Activated CD4-positive, alpha-beta T cell treated with anti-CD3 and anti-CD28 coated beads for 24 hours (primary cell): ENCODE data around the gene FBXL13.
"Not testable (repeated sequence)": the region's sequence is repeated elsewhere in the genome, so short reads cannot be mapped to it uniquely, and the experiment has no call there.

ENCODE experiments used
- DNase-seq, 2 donors: peaks; one replicate each; pipeline ENCODE4 v3.0.0-alpha.2; 2020; ENCODE audit warnings: low read depth in 2 of 2

FBXL13 gene

DNA sequence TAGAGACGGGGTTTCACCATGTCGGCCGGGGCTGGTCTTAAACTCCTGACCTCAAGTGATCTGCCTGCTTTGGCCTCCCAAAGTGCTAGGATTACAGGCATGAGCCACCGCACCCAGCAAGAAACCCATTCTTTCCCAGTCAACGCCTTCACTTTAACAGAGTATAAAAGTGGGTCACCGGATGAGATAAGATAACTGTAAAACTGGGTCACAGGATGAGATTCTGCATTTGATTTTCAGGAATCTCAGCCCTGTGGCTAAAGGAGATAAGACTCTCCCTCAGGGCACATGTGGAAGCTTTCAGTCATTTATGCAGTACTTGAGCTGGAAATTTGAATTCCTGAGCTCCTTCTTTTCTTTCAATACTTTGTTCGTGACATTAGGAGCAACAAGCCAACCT, 91.0 kb downstream of the FBXL13 start:
- DNase-seq: no peak

DNA sequence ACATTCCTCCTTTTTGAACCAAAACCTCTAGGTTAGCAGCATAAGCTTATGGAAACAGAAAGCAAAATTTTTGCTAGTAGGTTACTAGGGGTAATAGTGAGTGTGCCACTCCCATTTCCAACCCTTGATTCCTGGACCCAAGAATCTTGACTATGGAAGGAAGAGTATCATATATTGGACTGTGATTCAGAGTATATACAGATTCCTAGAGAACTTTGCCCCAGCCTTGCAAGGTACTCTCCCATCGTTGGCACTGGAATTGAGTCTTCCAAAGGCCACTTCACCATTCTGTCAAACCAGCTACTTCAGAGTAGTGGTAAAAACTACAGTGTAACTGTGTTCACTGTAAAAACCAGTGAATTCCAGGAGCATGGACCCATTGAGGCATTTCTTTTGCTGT, 92.4 kb downstream of the FBXL13 start:
- DNase-seq: no peak

DNA sequence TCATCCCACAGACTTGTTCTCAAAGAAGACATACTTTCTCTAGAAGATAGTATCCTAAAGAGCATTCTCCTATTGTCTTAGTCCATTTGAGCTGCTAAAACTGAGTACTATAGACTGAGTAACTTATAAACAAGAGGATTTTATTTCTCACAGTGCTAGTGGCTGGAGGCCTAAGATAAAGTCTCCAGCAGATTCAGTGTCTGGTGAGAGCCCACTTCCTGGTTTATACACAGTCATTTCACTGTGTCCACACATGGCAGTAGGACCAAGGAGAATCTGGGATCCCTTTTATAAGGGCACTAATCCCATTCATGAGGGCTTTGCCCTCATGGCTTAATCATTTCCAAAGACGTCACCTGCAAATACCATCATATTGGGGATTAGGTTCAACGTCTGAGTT, 93.1 kb downstream of the FBXL13 start:
- no peak for DNase-seq

DNA sequence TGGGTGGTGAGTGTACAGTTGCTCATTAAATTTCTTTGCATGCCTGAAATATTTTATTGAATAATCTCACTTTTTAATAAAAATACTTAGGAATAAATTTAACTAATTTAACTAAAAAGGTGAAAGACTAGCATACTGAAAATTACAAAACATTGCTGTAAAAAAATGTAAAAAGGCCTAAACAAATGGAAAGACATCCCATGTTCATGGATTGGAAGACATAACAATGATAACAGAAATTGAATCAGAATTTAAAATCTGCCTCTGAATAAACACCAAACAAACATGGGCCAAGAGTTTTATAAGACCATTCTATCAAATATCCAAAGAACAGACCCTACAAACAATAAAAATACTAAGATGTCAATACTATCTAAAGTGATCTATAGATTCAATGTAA, 94.9 kb downstream of the FBXL13 start:
- DNase-seq: no peak

DNA sequence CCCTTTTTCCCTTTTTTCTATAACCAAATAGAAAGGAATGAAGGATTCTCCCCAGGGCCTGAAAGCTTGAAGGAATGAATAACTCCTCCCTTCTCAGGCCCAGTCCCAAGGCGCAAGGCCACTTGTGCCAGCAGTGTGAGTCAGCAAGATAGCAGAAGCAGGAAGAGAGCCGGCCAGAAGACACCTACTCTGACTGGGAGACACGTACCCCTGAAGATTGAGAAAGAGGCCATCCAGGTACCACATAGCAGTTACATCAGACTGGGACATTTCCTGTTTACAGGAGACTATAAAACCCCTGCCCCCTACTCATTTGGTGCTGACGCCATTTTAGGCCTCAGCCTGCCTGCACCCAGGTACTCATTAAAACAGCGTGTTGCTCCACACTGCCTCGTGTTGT, 96.3 kb downstream of the FBXL13 start:
- DNase-seq: no peak

DNA sequence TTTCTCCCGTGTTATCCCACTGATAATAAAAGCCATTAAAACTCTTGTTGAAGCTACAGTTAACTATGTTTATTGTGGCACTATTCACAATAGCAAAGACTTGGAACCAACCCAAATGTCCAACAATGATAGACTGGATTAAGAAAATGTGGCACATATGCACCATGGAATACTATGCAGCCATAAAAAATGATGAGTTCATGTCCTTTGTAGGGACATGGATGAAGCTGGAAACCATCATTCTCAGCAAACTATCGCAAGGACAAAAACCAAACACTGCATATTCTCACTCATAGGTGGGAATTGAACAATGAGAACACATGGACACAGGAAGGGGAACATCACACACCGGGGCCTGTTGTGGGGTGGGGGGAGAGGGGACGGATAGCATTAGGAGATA, 97.0 kb downstream of the FBXL13 start:
- DNase-seq: not testable (repeated sequence)

DNA sequence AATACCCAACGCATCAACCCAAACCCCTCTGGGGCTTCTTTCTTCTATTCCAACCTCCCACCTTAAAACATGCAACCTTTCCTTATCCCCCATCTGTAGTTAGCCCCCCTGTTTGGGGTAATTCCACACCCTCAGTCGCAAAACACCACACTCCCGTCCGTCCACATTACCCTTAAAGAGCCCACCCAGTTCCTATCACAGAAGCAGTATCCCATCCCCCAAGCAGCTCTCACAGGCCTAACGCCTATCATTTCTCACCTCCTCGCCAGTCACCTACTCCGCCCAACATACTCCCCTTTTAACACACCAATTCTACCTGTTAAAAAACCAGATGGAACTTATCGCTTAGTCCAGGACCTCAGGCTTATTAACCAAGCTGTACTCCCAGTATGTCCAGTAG, 98.1 kb downstream of the FBXL13 start:
- DNase-seq: no peak

DNA sequence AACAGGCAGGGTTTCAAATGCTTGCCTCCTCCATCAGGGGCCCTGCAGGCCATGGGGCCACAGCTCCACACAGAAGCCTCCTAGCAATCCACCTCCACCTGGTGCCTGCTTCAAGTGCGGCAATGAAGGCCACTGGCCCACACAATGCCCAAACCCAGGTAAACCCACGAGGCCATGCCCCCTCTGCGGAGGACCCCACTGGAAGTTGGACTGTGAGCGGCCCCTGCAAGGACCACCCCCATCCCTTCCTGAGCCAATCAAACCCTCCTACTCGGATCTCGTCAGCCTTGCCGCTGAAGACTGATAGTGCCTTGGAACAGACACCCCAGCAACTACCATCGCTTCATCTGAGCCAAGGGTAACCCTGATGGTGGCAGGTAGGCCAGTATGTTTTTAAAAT, 98.7 kb downstream of the FBXL13 start:
- no peak for DNase-seq

DNA sequence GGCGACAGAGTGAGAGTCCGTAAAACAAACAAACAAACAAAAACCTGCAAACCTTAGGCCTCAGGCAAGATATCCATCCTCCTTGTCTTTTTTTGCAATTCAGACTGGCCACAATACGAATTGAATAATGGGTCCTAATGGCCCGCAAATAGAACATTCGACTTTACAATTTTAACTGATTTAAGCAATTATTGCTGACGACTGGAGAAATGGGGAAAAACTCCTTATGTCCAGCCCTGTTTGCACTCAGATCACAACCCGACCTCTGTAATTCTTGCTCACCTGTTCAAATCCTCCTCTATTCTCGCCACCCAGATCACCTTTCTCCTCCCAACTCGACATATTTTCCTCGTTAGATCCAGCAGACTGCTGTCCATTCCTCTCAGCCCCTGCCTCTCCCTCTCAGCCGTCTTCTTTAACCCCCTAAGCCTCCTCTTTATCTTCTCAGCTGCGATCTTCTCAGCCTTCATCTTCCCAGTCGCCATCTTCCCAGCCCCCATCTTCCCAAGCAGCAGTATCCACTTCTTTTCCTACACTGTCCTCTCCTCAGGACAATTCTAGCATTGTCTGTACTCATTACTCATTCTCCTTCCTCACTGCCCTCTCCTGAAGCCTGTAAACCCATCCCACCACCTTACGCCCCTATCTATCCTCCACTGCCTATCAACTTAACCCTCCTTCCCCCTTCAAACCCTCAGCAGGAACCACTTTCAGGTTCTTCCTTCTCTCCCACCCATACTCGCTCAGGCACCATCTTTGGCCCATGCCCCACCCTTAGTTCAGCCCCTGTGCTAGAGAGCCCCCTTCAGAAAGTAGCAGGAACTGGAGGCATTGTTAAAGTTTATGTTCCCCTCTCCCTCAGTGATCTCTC, 100.0 kb downstream of the FBXL13 start:
- DNase-seq: no peak

DNA sequence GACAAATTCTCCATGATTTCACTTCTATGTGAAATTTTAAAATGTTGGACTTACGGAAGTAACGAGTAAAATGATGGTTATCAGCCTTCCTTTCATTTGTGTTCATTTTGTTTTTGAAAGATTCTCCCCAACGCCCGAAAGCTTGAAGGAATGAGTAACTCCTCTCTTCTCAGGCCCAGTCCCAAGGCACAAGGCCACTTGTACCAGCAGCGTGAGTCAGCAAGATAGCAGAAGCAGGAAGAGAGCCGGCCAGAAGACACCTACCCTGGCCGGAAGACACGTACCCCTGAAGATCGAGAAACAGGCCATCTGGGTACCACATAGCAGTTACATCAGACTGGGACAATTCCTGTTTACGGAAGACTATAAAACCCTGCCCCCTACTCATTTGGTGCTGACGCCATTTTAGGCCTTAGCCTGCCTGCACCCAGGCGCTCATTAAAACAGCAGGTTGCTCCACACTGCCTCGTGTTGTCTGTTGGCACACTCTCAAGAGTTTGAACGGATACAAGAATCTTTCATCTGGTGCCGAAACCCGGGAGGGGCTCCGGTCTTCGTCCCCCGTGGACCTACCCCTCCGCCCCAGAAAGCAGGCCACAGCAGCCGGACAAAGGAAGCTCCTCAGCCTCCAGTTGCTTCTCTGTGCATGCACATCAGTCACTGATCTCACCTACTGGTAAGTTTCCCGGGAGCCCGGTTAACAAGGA, 101.3 kb downstream of the FBXL13 start:
- DNase-seq: no peak

DNA sequence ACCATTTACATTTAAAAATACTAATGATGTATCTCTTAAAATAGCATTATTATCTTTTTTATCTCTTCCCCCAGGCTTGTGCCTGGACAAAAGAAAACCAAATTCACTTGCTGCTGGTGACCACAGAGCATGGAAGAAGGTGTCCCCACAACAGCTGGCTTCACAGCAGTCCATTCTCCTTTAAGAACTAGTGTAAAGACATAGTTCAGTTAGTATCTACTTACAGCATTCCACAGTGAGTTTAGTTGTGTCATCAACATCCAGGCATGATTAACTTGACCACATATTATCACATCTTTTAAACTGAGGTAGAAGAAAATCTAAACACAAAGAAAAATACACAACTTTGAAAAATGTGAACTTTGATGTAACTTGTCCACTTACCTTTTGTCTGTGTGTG, 106.8 kb downstream of the FBXL13 start:
- no peak for DNase-seq

DNA sequence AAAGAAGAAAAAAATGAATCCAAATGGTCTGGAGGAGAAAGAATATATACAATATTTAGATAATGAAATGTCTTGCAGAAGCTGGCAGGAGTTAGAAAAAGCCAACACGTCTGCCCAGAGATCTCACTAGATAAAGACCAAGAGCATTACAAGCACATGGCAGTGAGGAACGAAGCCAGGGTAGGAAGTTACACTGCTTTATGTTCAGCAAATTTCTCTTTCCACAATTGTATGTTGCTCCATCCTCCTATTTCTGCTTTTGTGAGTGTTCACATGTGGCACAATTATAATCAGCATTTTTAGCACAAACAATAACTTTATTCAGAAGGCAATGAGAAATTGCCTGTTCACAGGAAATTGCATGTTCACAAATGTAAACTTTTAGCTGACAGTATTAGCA, 108.1 kb downstream of the FBXL13 start:
- DNase-seq: no peak

DNA sequence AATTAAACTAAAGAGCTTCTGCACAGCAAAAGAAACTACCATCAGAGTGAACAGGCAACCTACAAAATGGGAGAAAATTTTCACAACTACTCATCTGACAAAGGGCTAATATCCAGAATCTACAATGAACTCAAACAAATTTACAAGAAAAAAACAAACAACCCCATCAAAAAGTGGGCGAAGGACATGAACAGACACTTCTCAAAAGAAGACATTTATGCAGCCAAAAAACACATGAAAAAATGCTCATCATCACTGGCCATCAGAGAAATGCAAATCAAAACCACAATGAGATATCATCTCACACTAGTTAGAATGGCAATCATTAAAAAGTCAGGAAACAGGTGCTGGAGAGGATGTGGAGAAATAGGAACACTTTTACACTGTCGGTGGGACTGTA, 112.6 kb downstream of the FBXL13 start:
- DNase-seq: not testable (repeated sequence)

DNA sequence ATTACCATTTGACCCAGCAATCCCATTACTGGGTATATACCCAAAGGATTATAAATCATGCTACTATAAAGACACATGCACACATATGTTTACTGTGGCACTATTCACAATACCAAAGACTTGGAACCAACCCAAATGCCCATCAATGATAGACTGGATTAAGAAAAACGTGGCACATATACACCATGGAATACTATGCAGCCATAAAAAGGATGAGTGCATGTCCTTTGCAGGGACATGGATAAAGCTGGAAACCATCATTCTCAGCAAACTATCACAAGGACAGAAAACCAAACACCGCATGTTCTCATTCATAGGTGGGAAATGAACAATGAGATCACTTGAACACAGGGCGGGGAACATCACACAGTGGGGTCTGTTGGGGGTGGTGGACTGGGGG, 116.6 kb downstream of the FBXL13 start:
- DNase-seq: not testable (repeated sequence)

DNA sequence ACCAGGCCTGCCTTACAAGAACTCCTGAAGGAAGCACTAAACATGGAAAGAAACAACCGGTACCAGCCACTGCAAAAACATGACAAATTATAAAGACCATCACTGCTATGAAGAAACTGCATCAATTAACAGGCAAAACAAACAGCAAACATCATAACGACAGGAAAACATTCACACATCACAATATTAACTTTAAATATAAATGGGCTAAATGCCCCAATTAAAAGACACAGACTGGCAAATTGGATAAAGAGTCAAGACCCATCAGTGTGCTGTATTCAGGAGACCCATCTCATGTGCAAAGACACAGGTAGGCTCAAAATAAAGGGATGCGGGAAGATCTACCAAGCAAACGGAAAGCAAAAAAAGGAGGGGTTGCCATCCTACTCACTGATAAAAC, 120.2 kb downstream of the FBXL13 start:
- not testable (repeated sequence) for DNase-seq

DNA sequence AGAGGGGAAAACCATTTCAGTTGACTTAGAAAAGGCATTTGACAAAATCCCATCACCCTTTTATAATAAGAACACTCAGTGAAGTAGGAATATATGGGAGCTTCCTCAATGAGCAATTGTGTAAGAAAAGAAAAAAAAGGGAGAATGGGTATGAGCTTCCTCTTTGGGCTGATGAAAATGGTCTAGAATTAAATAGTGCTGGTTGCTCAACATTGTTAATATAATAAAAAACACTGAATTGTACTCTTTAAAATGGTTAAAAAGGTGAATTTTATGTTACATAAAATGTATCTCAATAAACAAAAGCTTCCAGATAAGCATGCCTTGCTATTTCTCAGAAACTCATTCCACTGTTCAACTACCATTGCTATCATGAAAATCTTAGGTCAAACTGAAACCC, 121.2 kb downstream of the FBXL13 start:
- no peak for DNase-seq

DNA sequence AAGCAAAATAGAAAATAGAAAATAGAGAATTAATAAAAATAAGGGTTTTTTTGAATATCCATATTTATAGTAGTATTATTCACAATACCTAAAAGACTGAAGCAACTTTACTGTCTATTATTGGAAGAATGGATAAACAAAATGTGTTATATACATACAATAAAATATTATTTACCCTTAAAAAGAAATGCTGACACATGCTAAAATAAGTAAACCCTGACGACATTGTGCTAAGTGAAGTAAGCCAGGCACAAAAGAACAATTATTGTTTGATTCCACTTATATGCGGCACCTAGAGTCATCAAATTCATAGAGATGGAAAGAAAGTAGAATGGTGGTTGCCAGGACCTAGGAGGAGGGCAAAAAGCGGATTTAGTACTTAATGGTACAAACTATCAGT, 122.8 kb downstream of the FBXL13 start:
- no peak for DNase-seq

DNA sequence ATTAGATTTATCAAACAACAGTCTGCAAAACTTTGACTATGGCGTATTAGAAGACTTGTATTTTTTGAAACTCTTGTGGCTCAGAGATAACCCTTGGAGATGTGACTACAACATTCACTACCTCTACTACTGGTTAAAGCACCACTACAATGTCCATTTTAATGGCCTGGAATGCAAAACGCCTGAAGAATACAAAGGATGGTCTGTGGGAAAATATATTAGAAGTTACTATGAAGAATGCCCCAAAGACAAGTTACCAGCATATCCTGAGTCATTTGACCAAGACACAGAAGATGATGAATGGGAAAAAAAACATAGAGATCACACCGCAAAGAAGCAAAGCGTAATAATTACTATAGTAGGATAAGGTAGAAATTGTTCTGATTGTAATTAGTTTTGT, 130.4 kb downstream of the FBXL13 start:
- DNase-seq: no peak

DNA sequence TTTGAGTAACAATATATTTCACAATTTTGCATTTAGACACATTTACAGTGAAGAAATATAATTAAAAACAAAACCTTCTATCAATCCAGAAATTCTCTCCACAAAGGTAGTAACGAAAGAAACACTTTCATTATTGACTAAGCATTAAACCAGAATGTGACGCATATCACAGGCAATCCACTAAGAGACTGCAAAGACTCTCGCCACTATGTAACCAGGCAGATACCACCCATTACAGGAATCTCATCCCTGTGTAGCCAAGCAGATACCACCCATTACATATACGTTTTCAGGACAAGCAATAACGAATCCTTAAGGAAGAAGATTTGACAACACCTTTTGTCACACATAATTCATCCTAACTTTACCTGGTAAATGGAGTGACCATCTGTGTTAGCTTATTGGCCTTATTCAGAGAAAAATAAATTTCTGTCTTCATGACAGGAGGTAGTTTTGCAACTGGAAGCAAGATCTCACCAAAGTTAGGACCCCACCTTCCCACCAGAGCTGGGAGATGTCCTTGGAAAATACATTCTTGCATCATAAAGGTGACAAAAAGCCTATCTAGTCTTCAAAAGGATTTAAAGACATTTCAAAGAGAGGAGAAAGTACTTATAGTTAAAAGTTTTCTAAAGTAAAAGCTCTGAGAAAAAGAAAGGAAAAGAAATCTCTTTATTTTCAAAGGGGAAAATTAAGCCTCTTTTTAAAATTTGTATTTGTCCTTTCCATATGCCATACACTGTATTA, 131.0 kb downstream of the FBXL13 start:
- DNase-seq: no peak

DNA sequence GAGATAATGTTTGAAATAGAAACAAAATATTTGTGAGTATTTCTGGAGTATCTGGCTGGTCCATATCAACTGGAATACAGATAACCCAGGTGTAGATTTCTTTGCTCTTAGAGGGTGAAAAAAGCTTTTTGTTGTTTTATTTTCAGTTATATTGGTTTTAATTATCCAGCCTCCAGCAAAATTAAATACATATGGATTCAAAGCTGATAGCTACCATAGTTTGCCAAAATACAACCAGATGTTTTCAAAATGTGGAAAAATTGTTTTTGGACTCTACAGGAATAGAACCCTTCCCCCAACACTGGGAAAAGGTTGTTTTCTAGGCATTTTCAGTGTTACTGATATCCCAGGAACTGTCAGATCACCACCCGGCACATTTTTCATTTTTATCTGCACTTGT, 131.7 kb downstream of the FBXL13 start:
- DNase-seq: no peak

DNA sequence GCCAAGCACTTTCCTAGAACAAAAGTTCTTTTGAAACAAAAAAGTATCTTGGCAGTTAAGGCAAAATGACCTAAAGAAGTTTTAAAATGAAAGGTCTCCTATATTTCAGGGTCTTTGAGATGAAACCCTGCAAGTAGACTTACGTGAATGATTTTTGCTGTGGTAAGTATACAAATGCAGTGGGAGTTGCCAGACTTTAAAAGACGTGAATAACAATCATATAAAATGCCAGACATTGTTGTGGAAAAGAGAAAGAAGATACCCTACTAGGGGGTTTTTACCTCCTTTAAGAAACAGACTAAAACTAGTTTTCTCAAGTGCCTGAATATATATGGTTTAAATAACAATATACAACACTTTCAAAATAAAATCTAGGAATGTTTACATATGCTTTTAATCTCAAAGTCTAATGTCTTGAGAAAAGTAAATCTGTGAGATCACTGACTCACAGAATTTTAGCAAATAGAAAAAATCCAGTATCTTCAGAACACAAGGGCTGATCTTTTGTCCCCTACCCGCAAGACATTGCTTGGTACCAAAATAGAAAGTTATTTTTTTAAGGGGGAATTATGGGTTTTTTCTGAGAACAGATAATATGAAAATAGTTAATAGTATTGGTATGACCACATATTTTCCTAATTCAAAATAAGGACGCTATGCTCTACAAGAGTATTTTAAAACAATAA, 132.3 kb downstream of the FBXL13 start:
- no peak for DNase-seq

DNA sequence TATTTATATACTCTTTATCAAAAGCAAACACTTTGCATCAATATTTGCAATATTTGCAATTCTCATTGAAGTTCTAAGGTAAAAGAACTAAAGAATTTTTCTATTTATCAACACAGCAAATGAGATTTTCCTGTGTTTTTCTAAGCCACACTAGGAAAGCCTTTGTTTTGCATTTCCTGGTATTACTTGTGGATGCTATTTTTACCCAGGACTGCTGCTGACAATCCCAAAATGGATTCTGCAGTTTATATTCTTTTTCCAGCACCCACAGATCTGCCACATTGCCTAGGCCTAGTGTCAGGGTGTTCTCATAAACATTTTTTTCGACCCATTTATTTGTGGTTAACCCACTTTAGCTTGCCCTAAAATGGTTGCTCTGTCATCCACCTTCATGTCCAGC, 135.9 kb downstream of the FBXL13 start:
- no peak for DNase-seq
